Activated CD8-positive, alpha-beta T cell treated with anti-CD3 and anti-CD28 coated beads, Interleukin-2, amount 10 ng/mL, durations not matched to agents 7 days and 5 days (primary cell): ENCODE data around the gene ANKRD24. TPM values are rescaled to one million over a fixed set of nuclear protein-coding genes. Genes with fewer than 3 reads are reported as not detected.
"Not testable (repeated sequence)": the region's sequence is repeated elsewhere in the genome, so short reads cannot be mapped to it uniquely, and the experiment has no call there.

Source experiments
- ATAC-seq: fragments of 150-1000 bp; cut with Tn5 transposase; one replicate; pipeline ENCODE4 v1.10.0; 2021; ENCODE audit warnings: moderate library complexity
- CTCF ChIA-PET: fragments of 350-600 bp; sonication (Branson Sonifier 250); formaldehyde crosslinking; loops from one replicate; lab custom pipeline; 2021; ENCODE audit warnings: antibody characterized with exemption; lab: Charles Lee
- POLR2A ChIA-PET: fragments of 350-600 bp; sonication (Branson Sonifier 250); formaldehyde crosslinking; loops from one replicate; lab custom pipeline; 2021; ENCODE audit warnings: antibody characterized with exemption; lab: Charles Lee
- DNase-seq: peaks from one replicate; pipeline ENCODE4 v3.0.0-alpha.2; 2020
- H3K27ac Mint-ChIP-seq: one replicate; pipeline ENCODE4 v1.8.0; 2021; ENCODE audit warnings: mild to moderate bottlenecking, mixed read lengths
- H3K27me3 Mint-ChIP-seq: one replicate; pipeline ENCODE4 v1.8.0; 2021; ENCODE audit warnings: low read depth, mixed read lengths
- H3K36me3 Mint-ChIP-seq: one replicate; pipeline ENCODE4 v1.8.0; 2021; ENCODE audit warnings: low read depth, mixed read lengths
- H3K4me1 Mint-ChIP-seq: one replicate; pipeline ENCODE4 v1.8.0; 2021; ENCODE audit warnings: low read depth, mixed read lengths
- H3K4me3 Mint-ChIP-seq: one replicate; pipeline ENCODE4 v1.8.0; 2021; ENCODE audit warnings: mild to moderate bottlenecking, mixed read lengths
- H3K9me3 Mint-ChIP-seq: one replicate; pipeline ENCODE4 v1.8.0; 2022; ENCODE audit warnings: mixed read lengths; ENCODE audit not compliant: insufficient read depth
- total RNA-seq, 2 experiments: library from RNA; stranded (reverse); gene quantifications; one replicate each; pipeline ENCODE4 v1.2.3, GENCODE V29; 2021

Gene ANKRD24
- total RNA-seq, 2 experiments from 2014 or later, result 0.68 to 0.73 TPM

- CTCF ChIA-PET, result interaction anchor here (1.1 kb wide), 1 partner anchor 81 kb away, joined by 3 read pairs; no protein-coding TSS in a partner anchor
- H3K4me3 Mint-ChIP-seq, result no peak overlapping the region
- no peak for ATAC-seq
- POLR2A ChIA-PET, result no interaction called here
- H3K27me3 Mint-ChIP-seq, result no peaks in the 10 kb centered on the region
- peaks cover 7% of the 10 kb centered on the region for H3K9me3 Mint-ChIP-seq
- DNase-seq, result no peak
- no peaks in the 10 kb centered on the region for H3K4me1 Mint-ChIP-seq
- no peak overlapping the region for H3K27ac Mint-ChIP-seq
- H3K36me3 Mint-ChIP-seq, result peaks cover 3% of the 10 kb centered on the region
Measured at GRCh38 chr19:4220188-4220587, 37.7 kb downstream of the ANKRD24 start.

DNA sequence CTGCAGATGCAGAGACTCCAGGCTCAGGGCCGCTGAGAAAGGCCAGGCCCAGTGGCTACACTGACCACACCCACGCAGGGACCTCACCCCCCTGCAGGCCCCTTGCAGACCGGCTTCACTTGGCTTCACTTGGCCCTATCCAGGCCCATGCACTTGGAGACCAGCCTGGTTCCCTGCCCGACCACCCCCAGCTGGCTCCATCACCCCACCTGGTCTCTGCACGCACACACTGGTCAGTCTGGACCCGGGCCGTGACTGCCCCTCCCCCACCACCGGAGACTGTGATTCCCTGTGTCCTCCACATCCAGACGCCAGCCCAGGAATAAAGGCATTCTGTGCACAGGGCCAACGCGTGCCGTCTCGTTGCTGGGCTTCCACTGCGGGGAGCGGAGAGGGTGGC is 42.0 kb downstream of the ANKRD24 start:
- Mint-ChIP-seq H3K4me1 (no peaks in the 10 kb centered on the region), H3K4me3 (no peak overlapping the region), H3K36me3 (no peaks in the 10 kb centered on the region), H3K27ac (no peak overlapping the region), H3K9me3 (no peaks in the 10 kb centered on the region), H3K27me3 (no peaks in the 10 kb centered on the region)
- no peak for DNase-seq
- ATAC-seq, result no peak
- CTCF ChIA-PET, result no interaction called here
- POLR2A ChIA-PET, result interaction anchor here (0.6 kb wide), 1 partner anchor 13 kb away, joined by 3 read pairs; no protein-coding TSS in a partner anchor

DNA sequence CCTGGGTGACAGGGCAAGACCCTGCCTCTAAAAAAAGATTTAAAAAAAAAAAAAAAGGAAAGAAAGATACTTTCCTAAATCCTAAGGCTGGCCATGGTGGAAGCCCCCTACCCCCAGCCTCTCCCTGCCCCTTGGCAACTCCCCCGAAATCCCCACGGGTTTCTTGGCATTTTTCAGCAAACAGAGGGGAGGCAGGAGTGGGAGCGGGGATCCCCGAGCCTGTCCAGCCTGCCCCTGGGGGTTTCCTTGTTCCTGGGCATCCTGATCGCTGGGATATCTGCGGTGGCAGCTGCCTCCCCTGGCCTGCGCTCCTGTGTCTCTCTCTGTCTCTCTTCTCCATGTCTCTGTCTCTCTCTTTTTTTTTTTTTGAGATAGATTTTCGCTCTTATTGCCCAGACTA is 43.4 kb downstream of the ANKRD24 start:
- H3K27me3 Mint-ChIP-seq, result no peaks in the 10 kb centered on the region
- H3K36me3 Mint-ChIP-seq, result no peaks in the 10 kb centered on the region
- POLR2A ChIA-PET, result no interaction called here
- H3K4me1 Mint-ChIP-seq, result no peaks in the 10 kb centered on the region
- no peak overlapping the region for H3K27ac Mint-ChIP-seq
- no peak for ATAC-seq
- no peak overlapping the region for H3K4me3 Mint-ChIP-seq
- CTCF ChIA-PET, result no interaction called here
- no peaks in the 10 kb centered on the region for H3K9me3 Mint-ChIP-seq
- DNase-seq, result no peak

DNA sequence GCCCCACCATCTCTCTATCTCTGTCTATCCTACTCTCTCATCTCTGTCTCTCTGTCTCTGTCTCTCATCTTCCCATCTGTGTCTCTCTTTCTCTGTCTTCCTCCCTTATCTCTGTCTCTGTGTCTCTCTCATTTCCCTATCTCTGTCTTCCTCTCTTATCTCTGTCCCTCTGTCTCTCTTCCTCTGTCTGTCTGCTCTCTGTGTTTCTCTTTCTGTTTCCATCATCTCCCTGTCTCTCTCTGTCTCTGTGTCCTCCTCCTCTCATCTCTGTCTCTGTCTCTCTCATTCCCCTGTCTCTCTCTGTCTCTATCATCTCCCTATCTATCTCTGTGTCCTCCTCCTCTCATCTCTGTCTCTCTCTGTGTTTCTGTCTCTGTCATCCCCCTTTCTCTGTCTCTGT is 45.3 kb downstream of the ANKRD24 start:
- Mint-ChIP-seq H3K36me3 (no peaks in the 10 kb centered on the region), H3K27me3 (no peaks in the 10 kb centered on the region), H3K27ac (no peak overlapping the region), H3K9me3 (no peaks in the 10 kb centered on the region), H3K4me1 (peaks cover 2% of the 10 kb centered on the region), H3K4me3 (no peak overlapping the region)
- ChIA-PET POLR2A (no interaction called here), CTCF (no interaction called here)
- ATAC-seq (no peak), DNase-seq (no peak)

DNA sequence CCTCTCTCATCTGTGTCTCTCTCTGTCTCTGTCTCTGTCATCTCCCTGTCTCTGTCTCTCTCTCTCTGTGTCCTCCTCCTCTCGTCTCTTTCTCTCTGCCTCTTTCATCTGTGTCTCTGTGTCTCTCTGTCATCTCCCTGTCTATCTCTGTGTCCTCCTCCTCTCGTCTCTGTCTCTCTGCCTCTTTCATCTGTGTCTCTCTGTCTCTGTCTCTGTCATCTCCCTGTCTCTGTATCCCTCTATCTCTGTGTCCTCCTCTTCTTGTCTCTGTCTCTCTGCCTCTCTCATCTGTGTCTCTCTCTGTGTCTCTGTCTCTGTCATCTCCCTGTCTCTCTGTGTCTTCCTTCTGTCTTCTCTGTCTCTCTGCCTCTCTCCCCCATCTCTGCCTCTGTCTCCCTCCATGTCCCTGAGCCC is 46.3 kb downstream of the ANKRD24 start:
- no peak overlapping the region for H3K27ac Mint-ChIP-seq
- H3K36me3 Mint-ChIP-seq, result no peaks in the 10 kb centered on the region
- no peak overlapping the region for H3K4me3 Mint-ChIP-seq
- POLR2A ChIA-PET, result no interaction called here
- CTCF ChIA-PET, result no interaction called here
- H3K4me1 Mint-ChIP-seq, result peaks cover 2% of the 10 kb centered on the region
- H3K9me3 Mint-ChIP-seq, result no peaks in the 10 kb centered on the region
- ATAC-seq (no peak), DNase-seq (no peak)
- H3K27me3 Mint-ChIP-seq, result no peaks in the 10 kb centered on the region

- peak; percentile 45 for DNase-seq
- ChIA-PET POLR2A (no interaction called here), CTCF (no interaction called here)
- Mint-ChIP-seq H3K4me1 (peaks cover 2% of the 10 kb centered on the region), H3K27ac (no peak within 1 kb of the TSS), H3K4me3 (no peak within 1 kb of the TSS), H3K27me3 (no peaks in the 10 kb centered on the region), H3K9me3 (no peaks in the 10 kb centered on the region), H3K36me3 (no peaks in the 10 kb centered on the region)
- ATAC-seq, result peak; percentile 41
Measured at GRCh38 chr19:4229179-4229931, 46.9 kb downstream of the ANKRD24 start, which contains the start of gene EBI3. EBI3 (plus strand) TSS chr19:4229523; CDS start chr19:4229551, 28 bp downstream.

- ChIA-PET CTCF (interaction anchor here (1.5 kb wide), 1 partner anchor 17 kb away, joined by 4 read pairs; the partner anchor contains the start of gene YJU2), POLR2A (interaction anchor here (0.8 kb wide), 1 partner anchor 16 kb away, joined by 3 read pairs; the partner anchor contains the start of gene YJU2)
- not testable (repeated sequence) for H3K9me3 Mint-ChIP-seq
Measured at GRCh38 chr19:4230237-4230636, 47.7 kb downstream of the ANKRD24 start.

GRCh38 chr19:4231521-4231920 is 49.0 kb downstream of the ANKRD24 start:
- POLR2A ChIA-PET, H3K4me1 Mint-ChIP-seq: not testable (repeated sequence)

More at GRCh38 chr19:4230237-4230636, 47.7 kb downstream of the ANKRD24 start:
- not testable (repeated sequence) for H3K4me1 Mint-ChIP-seq, DNase-seq, H3K27me3 Mint-ChIP-seq, H3K36me3 Mint-ChIP-seq, ATAC-seq, H3K27ac Mint-ChIP-seq, H3K4me3 Mint-ChIP-seq

DNA sequence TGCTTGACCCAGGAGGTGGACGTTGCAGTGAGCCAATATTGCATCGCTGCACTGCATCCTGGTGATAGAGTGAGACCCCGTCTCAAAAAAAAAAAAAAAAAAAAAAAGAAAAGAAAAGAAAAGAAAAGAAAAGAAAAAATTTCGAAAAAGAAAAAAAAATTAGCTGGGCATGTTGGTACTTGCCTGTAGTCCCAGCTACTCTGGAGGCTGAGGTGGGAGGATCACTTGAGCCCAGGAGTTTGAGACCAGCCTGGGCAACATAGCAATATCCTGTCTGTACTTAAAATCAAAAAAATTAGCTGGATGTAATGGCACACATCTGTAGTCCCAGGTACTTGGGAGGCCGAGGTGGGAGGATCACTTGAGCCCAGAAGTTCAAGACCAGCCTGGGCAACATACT is 49.6 kb downstream of the ANKRD24 start:
- POLR2A ChIA-PET, H3K27ac Mint-ChIP-seq, H3K9me3 Mint-ChIP-seq, ATAC-seq, H3K36me3 Mint-ChIP-seq, H3K4me3 Mint-ChIP-seq, H3K27me3 Mint-ChIP-seq, H3K4me1 Mint-ChIP-seq, DNase-seq: not testable (repeated sequence)
- CTCF ChIA-PET, result interaction anchor here (1.4 to 2.6 kb wide), 4 partner anchors 11 to 111 kb away, joined by 3 to 11 read pairs (median 6); partner anchors contain the start of genes MPND and YJU2

More at GRCh38 chr19:4231521-4231920, 49.0 kb downstream of the ANKRD24 start:
- H3K27ac Mint-ChIP-seq, H3K4me3 Mint-ChIP-seq, H3K9me3 Mint-ChIP-seq, H3K27me3 Mint-ChIP-seq, H3K36me3 Mint-ChIP-seq, ATAC-seq, DNase-seq: not testable (repeated sequence)
- CTCF ChIA-PET, result interaction anchor here (1.5 to 1.7 kb wide), 3 partner anchors 12 to 111 kb away, joined by 4 to 11 read pairs (median 5); partner anchors contain the start of genes MPND and YJU2

GRCh38 chr19:4232614-4233281 is 50.3 kb downstream of the ANKRD24 start:
- ChIA-PET POLR2A (no interaction called here), CTCF (interaction anchor here (0.6 to 2.6 kb wide), 6 partner anchors 10 to 110 kb away, joined by 3 to 11 read pairs (median 4); partner anchors contain the start of genes MPND, TMIGD2 and YJU2)
- DNase-seq (no peak), ATAC-seq (no peak)
- H3K4me1 Mint-ChIP-seq, result peaks cover 2% of the 10 kb centered on the region
- H3K27me3 Mint-ChIP-seq, result no peaks in the 10 kb centered on the region
- H3K36me3 Mint-ChIP-seq, result no peaks in the 10 kb centered on the region
- no peak overlapping the region for H3K4me3 Mint-ChIP-seq
- no peak overlapping the region for H3K27ac Mint-ChIP-seq
- no peaks in the 10 kb centered on the region for H3K9me3 Mint-ChIP-seq

DNA sequence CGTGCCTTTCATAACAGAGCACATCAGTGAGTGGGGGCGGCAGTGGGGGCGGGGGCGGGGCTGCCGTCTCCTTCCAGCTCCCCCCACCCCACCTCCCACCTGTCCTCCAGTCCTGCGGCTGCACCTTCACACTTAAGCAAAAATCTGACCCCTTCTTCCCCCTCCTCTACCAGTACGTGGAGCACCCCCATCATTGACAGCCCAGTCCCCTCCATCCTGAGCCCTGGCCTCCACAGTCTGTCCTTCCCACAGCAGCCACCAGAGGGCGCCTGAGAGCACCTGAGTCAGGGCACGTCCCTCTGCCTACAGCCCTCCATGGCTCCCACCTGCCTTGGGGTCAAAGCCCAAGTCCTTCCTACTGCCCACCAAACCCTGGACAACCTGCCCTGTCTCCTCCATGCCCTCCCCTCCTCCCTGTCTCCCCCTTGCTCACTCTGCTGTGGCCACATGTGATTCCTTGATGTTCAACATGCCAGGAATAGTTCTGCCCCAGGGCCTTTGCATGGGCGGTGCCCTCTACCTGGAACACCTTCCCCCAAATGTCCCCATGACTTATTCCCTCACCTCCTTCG is 50.9 kb downstream of the ANKRD24 start:
- ChIA-PET CTCF (interaction anchor here (0.6 to 2.6 kb wide), 9 partner anchors 9 to 110 kb away, joined by 3 to 11 read pairs (median 3); partner anchors contain the start of genes MPND, TMIGD2 and YJU2), POLR2A (no interaction called here)
- Mint-ChIP-seq H3K36me3 (no peaks in the 10 kb centered on the region), H3K27ac (no peak overlapping the region), H3K4me1 (peaks cover 2% of the 10 kb centered on the region), H3K4me3 (no peak overlapping the region), H3K27me3 (no peaks in the 10 kb centered on the region), H3K9me3 (no peaks in the 10 kb centered on the region)
- ATAC-seq, result peak; percentile 74
- DNase-seq, result peak; percentile 80
